SK-N-SH treated with all-trans-retinoic acid at 6 μM for 48 hours (cell line): ENCODE measurements around the gene ASB10.
A peak's percentile ranks its signal among the peaks of the same experiment; 100 is the strongest.

ENCODE experiments used
- ATAC-seq: fragments of 200-7000 bp; cut with Tn5 transposase; 3 replicates; pipeline ENCODE4 v1.9.1; 2020; ENCODE audit warnings: mild to moderate bottlenecking, moderate library complexity
- ARNTL ChIP-seq: fragments of 450-650 bp; formaldehyde crosslinking; IDR thresholded peaks from 2 replicates; pipeline ENCODE4 v1.5.0; 2020; ENCODE audit warnings: low read depth, mild to moderate bottlenecking, moderate library complexity, borderline replicate concordance
- BACH2 ChIP-seq: fragments of 250-450 bp; sonication (Bioruptor Pico); IDR thresholded peaks from 2 replicates; pipeline ENCODE4 v1.9.0; 2021; ENCODE audit warnings: mild to moderate bottlenecking, borderline replicate concordance
- CREB5 ChIP-seq: fragments of 250-450 bp; sonication (Bioruptor Pico); IDR thresholded peaks from 2 replicates; pipeline ENCODE4 v1.5.1; 2020; ENCODE audit warnings: low read depth, mild to moderate bottlenecking, moderate library complexity
- CSDC2 ChIP-seq: fragments of 250-450 bp; sonication (Bioruptor Pico); IDR thresholded peaks from 2 replicates; pipeline ENCODE4 v1.5.0; 2020; ENCODE audit warnings: mild to moderate bottlenecking, moderate library complexity
- CSRNP3 ChIP-seq: fragments of 250-450 bp; sonication (Bioruptor Pico); IDR thresholded peaks from 2 replicates; pipeline ENCODE4 v1.5.1; 2021; ENCODE audit warnings: mild to moderate bottlenecking, moderate library complexity
- ESRRG ChIP-seq: fragments of 250-450 bp; sonication (Bioruptor Pico); IDR thresholded peaks from 2 replicates; pipeline ENCODE4 v1.6.1; 2021; ENCODE audit warnings: mild to moderate bottlenecking
- OSR1 ChIP-seq: fragments of 250-450 bp; sonication (Bioruptor Pico); IDR thresholded peaks from 2 replicates; pipeline ENCODE4 v1.8.0; 2022; ENCODE audit warnings: moderate library complexity, mild to moderate bottlenecking, inconsistent platforms
- POU6F1 ChIP-seq: fragments of 250-450 bp; sonication (Bioruptor Pico); IDR thresholded peaks from 2 replicates; pipeline ENCODE4 v1.8.0; 2021; ENCODE audit warnings: low read depth, mild to moderate bottlenecking, moderate library complexity, borderline replicate concordance
- RARB ChIP-seq: fragments of 250-450 bp; sonication (Bioruptor Pico); IDR thresholded peaks from 2 replicates; pipeline ENCODE4 v1.8.0; 2021; ENCODE audit warnings: mild to moderate bottlenecking, moderate library complexity
- SNAI2 ChIP-seq: fragments of 250-450 bp; sonication (Bioruptor Pico); IDR thresholded peaks from 2 replicates; pipeline ENCODE4 v1.5.0; 2020; ENCODE audit warnings: mild to moderate bottlenecking, moderate library complexity
- TCF4 ChIP-seq: fragments of 250-450 bp; sonication (Bioruptor Pico); IDR thresholded peaks from 2 replicates; pipeline ENCODE4 v1.8.0; 2021; ENCODE audit warnings: mild to moderate bottlenecking, moderate library complexity, borderline replicate concordance
- TOX ChIP-seq: fragments of 250-450 bp; sonication (Bioruptor Pico); IDR thresholded peaks from 2 replicates; pipeline ENCODE4 v1.8.0; 2021; ENCODE audit warnings: mild to moderate bottlenecking, moderate library complexity, borderline replicate concordance
- ZC3H10 ChIP-seq: fragments of 250-450 bp; sonication (Bioruptor Pico); IDR thresholded peaks from 2 replicates; pipeline ENCODE4 v1.5.1; 2021; ENCODE audit warnings: mild to moderate bottlenecking, moderate library complexity
- ZFP3 ChIP-seq: fragments of 250-450 bp; sonication (Bioruptor Pico); IDR thresholded peaks from 2 replicates; pipeline ENCODE4 v1.5.0; 2020; ENCODE audit warnings: mild to moderate bottlenecking, moderate library complexity
- ZFP30 ChIP-seq: fragments of 450-650 bp; formaldehyde crosslinking; IDR thresholded peaks from 2 replicates; pipeline ENCODE4 v1.5.0; 2022; ENCODE audit warnings: mild to moderate bottlenecking, moderate library complexity
- ZNF565 ChIP-seq: fragments of 450-650 bp; formaldehyde crosslinking; conservative IDR thresholded peaks from 2 replicates; pipeline ENCODE4 v1.5.0; 2020; ENCODE audit warnings: low read depth, mild to moderate bottlenecking, moderate library complexity
- ZNF70 ChIP-seq: fragments of 450-650 bp; formaldehyde crosslinking; IDR thresholded peaks from 2 replicates; pipeline ENCODE4 v1.5.0; 2020; ENCODE audit warnings: mild to moderate bottlenecking, moderate library complexity
- ZNF8 ChIP-seq: fragments of 450-650 bp; formaldehyde crosslinking; IDR thresholded peaks from 2 replicates; pipeline ENCODE4 v1.5.0; 2020; ENCODE audit warnings: mild to moderate bottlenecking, moderate library complexity
- TF ChIP-seq, protein P1 (sequence below): fragments of 250-450 bp; sonication (Bioruptor Pico); IDR thresholded peaks from 2 replicates; pipeline ENCODE4 v1.5.0; 2020; ENCODE audit warnings: mild to moderate bottlenecking, moderate library complexity
- TF ChIP-seq, protein P2 (sequence below): fragments of 250-450 bp; sonication (Bioruptor Pico); IDR thresholded peaks from 2 replicates; pipeline ENCODE4 v1.8.0; 2020; ENCODE audit warnings: mild to moderate bottlenecking, moderate library complexity, borderline replicate concordance

Gene ASB10

DNA sequence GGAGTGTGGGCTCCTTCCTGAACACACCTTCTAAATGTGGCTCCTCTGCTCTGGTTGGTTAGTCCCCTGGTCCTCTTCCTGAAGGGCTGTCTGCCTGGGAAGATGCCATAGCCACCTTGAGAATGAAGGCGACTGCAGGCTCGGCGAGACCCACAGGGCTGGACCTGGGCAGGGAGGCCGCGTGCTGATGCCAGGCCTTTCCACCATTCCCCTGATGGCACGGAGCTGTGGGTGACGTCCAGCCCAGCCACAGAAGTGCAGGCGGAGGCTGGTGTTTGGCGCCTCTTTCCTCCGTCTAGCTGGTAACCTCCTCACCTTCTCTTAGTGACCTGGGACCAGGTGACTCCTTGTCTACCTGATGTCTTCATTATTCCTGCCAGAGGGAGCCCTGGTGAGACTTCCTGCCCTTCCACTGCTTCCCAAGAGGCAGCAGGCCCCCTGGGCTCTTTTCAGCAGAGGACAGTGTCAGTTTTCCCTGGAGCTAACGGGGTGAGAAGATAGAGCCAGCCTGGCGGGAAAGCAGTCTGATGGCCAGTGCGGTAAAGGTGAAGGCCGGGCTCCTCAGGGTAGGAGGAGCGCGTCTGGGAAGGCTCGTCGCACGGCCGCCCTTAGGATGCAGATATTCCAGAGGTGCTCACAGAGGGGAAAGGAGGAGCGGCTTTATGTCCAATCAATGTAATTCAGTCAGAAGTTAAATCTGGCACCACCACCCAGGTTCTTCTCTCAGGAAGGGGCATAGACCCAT is 54.4 kb downstream of the ASB10 start:
- ATAC-seq: no peak
- TF ChIP-seq BACH2 (CRISPR knock-in tag) (no peak), ZNF70 (no peak), ZNF565 (CRISPR knock-in tag) (no peak), OSR1 (CRISPR knock-in tag) (no peak), CSDC2 (no peak), ZC3H10 (CRISPR knock-in tag) (no peak), TCF4 (CRISPR knock-in tag) (no peak), ZNF8 (CRISPR knock-in tag) (no peak), ESRRG (no peak), ARNTL (CRISPR knock-in tag) (no peak), ZFP30 (CRISPR knock-in tag) (no peak), ZFP3 (CRISPR knock-in tag) (no peak), TOX (CRISPR knock-in tag) (no peak), POU6F1 (CRISPR knock-in tag) (no peak), CSRNP3 (CRISPR knock-in tag) (no peak), SNAI2 (CRISPR knock-in tag) (no peak), RARB (no peak), CREB5 (CRISPR knock-in tag) (no peak)
- TF ChIP-seq, protein P1, sequence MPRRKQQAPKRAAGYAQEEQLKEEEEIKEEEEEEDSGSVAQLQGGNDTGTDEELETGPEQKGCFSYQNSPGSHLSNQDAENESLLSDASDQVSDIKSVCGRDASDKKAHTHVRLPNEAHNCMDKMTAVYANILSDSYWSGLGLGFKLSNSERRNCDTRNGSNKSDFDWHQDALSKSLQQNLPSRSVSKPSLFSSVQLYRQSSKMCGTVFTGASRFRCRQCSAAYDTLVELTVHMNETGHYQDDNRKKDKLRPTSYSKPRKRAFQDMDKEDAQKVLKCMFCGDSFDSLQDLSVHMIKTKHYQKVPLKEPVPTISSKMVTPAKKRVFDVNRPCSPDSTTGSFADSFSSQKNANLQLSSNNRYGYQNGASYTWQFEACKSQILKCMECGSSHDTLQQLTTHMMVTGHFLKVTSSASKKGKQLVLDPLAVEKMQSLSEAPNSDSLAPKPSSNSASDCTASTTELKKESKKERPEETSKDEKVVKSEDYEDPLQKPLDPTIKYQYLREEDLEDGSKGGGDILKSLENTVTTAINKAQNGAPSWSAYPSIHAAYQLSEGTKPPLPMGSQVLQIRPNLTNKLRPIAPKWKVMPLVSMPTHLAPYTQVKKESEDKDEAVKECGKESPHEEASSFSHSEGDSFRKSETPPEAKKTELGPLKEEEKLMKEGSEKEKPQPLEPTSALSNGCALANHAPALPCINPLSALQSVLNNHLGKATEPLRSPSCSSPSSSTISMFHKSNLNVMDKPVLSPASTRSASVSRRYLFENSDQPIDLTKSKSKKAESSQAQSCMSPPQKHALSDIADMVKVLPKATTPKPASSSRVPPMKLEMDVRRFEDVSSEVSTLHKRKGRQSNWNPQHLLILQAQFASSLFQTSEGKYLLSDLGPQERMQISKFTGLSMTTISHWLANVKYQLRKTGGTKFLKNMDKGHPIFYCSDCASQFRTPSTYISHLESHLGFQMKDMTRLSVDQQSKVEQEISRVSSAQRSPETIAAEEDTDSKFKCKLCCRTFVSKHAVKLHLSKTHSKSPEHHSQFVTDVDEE (CRISPR knock-in tag): no peak
- TF ChIP-seq, protein P2, sequence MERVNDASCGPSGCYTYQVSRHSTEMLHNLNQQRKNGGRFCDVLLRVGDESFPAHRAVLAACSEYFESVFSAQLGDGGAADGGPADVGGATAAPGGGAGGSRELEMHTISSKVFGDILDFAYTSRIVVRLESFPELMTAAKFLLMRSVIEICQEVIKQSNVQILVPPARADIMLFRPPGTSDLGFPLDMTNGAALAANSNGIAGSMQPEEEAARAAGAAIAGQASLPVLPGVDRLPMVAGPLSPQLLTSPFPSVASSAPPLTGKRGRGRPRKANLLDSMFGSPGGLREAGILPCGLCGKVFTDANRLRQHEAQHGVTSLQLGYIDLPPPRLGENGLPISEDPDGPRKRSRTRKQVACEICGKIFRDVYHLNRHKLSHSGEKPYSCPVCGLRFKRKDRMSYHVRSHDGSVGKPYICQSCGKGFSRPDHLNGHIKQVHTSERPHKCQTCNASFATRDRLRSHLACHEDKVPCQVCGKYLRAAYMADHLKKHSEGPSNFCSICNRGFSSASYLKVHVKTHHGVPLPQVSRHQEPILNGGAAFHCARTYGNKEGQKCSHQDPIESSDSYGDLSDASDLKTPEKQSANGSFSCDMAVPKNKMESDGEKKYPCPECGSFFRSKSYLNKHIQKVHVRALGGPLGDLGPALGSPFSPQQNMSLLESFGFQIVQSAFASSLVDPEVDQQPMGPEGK: no peak

DNA sequence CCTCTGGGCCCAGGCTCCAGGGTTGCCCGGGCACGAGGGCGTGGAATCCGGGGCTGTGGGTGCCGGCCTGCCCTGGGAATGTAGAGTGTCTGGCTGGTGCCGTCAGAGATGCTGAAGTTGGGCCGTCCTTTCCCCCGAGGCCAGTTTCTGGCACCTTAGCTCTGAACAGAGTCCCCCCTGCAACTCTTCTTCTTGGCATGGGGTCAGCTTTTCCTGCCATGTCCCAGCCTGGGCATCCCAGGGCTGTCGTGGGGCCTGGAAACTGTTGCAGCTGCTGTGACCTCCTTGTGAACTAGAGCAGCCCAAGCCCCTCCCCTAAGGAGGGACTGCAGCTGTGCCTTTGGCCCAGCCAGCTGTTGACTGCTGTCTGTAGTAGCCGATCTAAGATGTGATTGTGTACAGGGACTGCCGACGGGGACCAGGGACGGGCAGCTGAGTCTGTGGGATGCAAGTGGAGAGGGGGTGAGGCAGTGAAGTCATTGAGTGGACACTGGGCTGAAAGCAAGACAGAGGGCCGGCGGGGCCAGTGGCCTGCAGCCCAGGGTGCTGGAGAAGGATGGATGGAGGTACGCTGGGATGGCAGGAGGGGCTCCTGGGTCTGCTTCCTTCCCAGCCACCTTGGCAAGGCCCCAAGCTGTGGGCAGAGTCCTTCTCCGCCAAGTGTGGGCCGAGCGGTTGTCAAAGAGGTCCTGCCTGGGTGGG is 55.3 kb downstream of the ASB10 start:
- peak; percentile 68; the same call in 1 of the 2 replicates for TF ChIP-seq TCF4 (CRISPR knock-in tag)
- TF ChIP-seq, protein P1 (CRISPR knock-in tag): no peak
- no peak for TF ChIP-seq ZNF8 (CRISPR knock-in tag)
- no peak for TF ChIP-seq ZFP3 (CRISPR knock-in tag)
- ATAC-seq: peak; percentile 6; the same call in 1 of the 3 replicates
